Ecto neural progenitor cell (in vitro differentiated cells): ENCODE data around the gene GLIS1.
"Not testable (repeated sequence)": the region's sequence is repeated elsewhere in the genome, so short reads cannot be mapped to it uniquely, and the experiment has no call there.

ENCODE experiments used
- DNase-seq: peaks from one replicate; pipeline ENCODE4 v3.0.0-alpha.2; 2018; ENCODE audit warnings: low spot score

Gene GLIS1

DNA sequence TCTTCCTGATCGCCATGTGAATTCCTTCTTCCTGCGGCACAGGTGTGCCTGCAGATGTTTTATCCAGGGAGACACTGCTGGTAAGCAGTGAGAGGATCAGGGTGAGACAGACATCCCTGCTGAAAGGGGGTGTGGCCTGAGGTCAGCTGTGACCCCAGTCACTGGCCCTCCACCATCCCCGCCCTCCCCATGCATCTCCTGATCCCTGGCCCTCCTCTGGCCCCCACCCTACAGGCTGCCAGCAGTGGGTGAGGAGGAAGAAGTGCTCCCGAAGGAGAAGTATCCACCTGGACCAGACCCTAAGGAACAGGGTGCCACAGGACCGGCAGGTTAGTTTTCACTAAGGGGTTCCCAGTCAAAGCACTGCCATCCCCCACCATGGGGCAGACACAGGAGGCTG, 85.3 kb downstream of the GLIS1 start:
- no peak for DNase-seq

DNA sequence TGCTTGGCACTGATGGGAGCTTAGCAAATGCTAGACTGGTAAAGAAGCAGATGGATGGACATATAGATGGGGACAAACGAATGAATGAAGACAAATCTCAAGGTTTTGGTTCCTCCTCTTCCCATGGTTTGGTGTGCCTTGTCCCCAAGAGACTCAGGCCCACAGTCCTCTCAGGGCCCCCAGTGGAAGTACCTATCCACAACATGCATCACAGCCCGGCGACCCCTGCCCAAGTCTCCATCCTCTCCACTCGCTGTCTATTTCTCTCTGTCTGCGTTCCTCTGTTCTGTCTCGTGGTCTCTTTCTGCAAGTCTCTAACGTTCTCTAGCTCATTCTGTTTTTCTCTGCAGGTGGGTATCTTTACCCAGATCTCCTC, 85.8 kb downstream of the GLIS1 start:
- DNase-seq = no peak

DNA sequence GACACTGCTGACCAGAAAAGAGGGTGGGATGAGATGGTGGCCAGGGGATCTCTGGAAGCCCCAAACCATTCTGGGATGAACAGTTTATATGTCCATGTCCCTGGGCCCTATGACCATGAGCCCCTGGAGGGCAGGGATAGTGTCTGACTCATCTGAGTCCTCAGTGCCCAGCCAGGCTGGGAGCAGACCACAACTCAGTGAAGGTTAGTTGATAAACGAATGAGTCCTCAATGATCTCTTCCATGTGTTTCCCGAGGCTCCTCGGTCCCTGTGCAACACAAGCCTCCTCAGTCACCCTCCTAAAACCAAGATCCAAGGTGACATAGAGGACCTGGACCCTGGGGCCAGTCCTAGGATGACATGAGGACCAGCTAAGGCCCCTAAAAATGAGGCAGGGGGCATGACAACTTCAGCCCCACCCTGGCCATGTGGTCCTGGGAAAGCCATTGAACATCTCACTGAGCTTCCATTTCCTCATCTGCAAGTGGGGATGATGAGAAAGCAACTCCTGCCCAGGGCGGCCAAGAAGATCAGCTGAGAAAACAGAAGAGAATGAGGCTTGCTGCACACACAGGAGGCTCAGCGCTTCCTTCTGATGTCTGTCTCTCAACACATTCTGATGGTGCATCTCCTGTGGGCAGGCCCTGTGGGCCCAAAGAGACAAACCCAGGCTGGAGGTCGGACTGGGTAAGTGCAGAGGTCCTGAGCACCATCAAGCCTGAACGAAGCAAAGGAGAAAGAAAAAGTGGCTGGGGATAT, 86.3 kb downstream of the GLIS1 start:
- no peak for DNase-seq

DNA sequence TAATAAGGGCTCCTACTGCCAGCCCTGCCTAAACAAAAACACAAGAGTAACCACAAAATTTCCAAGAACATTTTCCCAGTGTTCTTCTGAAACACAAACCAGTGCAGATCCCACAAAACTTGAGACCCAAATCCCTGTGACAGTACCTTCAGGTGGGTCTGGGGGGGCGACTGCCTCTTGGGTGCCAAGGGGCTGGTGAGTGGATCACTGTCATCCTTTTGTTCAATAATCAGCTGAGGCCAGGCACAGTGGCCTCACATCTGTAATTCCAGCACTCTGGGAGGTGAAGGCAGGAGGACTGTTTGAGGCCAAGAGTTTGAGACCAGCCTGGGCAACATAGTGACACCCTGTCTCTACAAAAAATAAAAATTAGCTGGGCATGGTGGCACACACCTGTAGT, 87.6 kb downstream of the GLIS1 start:
- DNase-seq = no peak

DNA sequence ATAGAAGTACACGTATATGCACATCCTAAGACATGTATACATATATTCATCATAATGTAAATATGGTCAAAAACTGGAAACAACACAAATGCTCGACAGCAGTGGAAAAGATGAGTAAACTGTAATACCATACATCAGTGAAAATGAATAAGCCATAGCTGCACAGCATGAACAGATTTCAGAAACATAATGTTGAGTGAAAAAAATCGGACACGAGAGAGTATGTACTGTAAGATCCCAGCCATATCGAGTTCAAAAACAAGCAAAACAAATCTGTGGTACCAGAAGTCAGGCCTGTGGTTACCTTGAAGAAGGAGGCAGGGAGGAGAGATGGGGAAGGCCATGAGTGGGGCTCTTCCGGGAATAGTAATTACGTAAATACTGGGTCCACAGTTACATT, 90.4 kb downstream of the GLIS1 start:
- DNase-seq = no peak

DNA sequence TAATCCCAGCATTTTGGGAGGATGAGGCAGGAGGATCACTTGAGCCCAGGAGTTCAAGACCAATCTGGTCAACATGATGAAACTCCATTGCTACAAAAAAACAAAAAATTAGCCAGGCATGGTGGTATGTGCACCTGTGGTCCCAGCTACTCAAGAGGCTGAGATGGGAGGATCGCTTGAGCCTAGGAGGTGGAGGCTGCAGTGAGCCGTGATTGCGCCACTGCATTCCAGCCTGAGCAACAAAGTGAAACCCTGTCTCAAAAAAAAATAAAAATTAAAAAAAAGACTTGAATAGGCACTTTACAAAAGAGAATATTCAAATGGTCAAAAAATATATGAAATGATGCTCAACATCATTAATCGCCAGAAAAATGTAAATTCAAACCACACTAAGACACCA, 91.0 kb downstream of the GLIS1 start:
- DNase-seq = not testable (repeated sequence)

DNA sequence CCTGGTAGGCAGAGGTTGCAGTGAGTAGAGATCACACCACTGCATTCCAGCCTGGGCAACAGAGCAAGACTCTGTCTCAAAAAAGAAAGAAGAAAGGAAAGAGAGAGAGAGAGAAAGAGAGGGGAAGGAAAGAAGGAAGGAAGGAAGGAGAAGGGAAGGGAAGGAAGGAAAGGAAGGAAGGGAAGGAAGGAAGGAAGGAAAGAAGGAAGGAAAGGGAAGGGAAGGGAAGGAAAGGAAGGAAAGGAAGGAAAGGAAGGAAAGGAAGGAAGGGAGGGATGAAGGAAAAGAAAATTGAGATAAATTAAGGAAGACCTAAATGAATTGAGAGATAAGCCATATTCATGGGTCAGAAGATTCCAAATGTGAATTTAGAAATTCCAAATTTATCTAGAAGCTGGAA, 92.2 kb downstream of the GLIS1 start:
- no peak for DNase-seq

DNA sequence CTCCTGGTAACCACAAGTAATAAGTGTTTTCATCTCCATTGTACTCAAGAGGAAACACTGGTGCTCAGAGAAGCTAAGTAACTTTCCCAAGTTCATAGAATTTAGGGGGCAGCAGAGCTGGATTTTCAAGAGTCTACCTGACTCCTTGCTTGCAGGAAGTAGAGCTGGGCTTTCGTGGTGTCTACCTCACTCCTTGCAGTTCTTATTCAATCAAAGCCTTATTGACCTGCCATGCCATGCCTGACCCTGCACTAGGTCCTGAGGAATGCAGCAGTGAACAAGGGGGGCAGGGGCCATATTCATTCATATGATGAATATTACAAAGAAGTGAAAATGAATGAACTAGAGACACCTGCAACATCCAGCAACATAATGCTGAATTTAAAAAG, 93.3 kb downstream of the GLIS1 start:
- no peak for DNase-seq

DNA sequence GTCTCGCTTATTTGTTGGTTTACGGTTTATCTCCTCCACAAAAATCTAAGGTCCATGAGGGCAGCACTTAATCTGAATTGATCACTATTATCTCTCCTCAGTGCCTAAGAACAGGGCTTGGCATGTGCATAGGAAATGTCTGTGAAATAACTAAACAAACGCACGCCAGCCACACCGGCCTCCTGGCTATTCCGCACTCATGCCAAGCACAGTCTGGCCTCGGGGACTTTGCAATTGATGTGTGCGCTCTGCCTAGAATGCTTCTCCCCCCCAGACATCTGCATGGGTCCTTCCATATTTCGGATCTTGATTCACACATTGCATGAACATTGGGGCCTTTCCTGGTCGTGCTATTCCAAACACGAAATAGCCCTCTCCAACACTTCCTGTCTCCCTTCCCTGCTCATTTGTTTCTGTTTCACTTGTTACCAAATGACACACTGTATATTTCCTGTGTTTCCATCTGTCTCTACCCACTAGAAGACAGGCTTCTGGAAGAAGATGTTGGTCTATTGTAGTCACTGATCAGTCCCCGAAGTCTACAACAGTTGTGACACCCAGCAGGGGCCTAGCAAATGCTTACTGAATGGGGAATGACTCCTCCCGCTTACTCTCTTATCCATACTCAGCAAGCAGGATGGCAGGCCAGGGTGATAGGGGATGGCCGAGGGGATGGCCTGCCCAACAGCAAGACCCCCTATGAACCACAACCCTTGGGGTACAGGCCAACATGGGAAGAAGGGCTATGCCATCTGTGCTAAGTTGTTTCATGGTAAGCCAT, 93.9 kb downstream of the GLIS1 start:
- no peak for DNase-seq

DNA sequence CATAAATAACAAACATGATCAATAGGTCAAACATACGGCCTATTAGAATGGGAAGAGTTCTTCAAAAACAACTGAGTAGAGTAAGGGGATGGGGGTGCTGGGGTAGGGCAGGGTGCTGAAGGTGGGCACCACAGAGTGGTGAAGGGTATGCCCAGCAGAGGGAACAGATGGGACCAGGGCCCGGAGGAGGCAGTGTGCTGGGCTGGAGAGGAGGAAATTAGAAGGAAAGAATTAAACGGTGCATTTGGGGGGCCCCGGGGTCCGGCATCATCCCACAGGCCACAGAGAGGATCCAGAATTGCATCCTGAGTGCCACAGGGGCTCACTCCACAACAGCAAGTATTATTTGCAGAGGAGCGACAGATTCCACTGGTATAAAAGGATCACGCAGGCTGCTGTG, 94.5 kb downstream of the GLIS1 start:
- no peak for DNase-seq

DNA sequence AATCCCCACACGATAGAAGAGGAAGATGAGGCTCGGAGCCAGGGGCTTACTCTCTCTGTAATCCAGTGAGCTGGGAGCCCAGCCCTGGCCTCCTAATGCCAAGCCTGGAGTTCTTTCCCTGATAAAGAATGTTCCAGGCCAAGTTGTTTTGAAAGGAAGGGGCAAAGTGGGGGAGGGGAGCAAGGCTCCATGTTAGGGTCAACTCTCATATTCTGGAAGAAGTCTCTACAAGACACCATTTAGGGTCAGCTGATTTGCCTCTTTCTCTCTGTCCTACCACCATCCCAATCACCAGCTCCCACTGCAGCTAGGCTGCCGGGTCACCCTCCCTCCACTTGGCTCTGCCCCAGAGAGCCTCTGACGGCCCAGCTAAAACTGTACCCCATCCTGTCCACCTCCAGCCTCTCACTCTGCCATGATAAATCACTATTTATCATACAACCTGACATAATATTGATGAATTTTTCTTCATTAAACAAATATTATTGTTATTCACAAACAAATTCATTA, 95.0 kb downstream of the GLIS1 start:
- no peak for DNase-seq

DNA sequence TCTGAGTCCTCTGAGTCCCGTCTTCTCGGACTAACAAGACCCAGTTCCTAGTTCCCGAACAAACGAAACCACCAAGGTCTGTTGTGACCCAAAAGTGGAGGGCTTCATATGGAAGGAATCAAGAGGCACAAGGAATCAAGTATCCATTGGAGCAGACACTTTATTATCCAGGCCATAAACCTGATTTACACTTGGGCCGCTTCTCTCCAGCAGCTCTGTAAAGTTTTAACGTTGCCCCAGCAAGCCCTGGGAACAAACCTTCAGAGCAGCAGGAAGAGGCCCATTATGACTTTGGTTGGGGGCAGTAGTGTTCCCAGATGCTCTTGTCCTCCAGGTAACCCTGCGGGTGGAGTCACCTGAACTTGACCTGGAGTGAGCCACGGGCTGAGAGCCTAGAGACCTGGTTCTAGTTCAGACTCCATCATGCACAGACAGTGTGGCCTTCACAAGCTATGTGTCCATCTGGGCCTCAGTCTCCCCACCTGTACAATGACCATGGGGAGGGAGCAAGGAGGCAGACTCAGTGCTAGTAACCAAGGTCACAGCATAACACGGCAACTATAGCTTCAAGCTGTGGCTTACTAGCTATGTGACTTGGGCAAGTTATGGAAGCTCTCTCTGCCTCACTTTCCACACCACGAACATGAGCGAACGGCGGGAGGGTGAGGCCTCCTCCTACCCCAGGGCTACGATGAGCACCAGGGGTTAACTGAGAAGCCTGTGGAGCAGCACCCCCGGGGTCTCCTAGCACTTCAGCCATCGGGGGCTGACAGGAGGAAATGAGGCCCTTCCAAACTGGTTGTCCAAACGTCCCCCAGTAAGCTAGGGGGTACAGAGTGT, 95.7 kb downstream of the GLIS1 start:
- DNase-seq = no peak

DNA sequence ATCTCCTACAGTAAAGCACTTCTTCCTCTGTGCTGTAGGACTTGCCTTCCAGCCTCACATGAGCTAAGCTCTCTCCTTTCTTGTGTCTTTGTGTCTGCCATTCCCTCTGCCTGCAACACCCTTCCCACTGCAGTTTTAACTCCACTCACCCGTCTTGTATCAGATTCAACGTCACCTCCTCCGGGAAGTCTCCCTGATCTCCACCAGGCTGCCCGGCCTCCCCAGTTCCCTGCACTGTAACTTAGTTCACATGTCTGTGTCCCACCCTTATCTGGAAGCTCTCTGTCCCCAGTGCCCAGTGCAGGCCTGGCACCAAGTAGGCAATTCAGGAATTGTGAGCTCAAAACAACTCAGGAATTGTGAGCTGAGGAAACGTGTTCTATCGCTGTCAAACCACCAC, 96.4 kb downstream of the GLIS1 start:
- DNase-seq = no peak

DNA sequence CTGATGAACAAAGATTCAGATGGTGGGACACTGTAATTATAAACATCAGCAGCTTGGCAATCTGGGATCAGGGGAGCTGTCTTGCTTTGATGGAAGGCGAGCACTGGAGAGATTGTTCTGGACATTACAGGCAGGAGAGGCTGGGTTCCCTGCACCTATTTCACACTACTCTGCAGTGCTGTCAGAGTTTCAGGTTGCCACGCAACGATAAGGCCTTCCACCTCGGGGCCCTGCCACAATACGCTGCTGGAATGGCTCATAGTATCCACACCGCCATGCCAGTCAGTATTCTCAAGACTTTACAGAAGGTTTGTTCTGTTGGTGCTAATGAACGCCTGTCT, 96.8 kb downstream of the GLIS1 start:
- no peak for DNase-seq

DNA sequence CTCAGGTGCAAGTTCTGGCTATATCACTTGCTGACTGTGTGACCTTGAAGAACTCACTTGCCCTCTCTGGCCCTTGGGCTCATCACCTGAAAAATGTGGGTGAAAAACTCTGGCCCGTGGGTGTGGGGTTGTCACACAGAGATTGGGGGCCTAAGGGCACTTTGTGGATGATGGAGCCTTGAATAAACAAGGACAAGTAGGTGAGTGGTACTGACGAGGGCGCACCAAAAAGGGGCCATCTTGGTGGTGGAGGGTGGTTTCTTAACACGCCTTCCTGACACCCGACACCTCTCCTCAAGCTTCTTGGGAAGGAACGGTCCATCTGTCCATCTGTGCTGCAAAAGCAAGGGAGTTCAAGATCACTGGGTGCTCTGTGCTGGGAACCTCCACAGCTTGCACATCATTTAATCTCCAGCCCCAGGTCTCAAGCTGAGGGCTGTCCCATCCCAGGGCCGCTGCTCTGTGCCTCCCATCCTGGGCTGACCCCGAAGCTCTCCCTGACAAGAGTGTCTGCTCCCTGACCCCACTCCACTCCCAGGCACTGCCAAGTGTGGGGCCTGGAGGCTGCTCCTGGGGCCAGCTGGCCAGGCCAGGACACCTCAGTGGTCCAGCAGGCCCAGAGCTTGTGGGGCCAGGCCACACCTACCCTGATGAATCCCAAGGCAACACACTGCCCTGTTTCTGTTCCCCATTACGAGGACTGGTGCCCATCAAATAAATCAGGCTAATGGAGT, 97.3 kb downstream of the GLIS1 start:
- DNase-seq = no peak

DNA sequence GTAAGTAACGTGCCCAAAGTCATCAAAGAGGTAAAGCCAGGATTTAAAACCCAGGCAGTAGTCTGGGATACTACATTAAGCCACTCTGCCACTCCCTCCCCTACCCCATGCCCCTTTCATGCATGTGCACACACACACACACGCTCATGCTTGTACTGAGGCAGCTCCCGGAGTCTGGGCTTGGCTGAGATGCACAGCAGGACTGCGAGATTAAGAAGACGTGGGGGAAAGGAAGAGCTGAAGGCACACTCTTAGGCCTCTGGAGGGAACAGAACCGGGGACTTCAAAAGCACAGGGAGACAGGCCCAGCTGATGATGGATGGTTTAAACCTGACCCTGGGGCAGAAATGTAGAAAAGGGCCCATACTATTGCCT, 98.3 kb downstream of the GLIS1 start:
- no peak for DNase-seq

DNA sequence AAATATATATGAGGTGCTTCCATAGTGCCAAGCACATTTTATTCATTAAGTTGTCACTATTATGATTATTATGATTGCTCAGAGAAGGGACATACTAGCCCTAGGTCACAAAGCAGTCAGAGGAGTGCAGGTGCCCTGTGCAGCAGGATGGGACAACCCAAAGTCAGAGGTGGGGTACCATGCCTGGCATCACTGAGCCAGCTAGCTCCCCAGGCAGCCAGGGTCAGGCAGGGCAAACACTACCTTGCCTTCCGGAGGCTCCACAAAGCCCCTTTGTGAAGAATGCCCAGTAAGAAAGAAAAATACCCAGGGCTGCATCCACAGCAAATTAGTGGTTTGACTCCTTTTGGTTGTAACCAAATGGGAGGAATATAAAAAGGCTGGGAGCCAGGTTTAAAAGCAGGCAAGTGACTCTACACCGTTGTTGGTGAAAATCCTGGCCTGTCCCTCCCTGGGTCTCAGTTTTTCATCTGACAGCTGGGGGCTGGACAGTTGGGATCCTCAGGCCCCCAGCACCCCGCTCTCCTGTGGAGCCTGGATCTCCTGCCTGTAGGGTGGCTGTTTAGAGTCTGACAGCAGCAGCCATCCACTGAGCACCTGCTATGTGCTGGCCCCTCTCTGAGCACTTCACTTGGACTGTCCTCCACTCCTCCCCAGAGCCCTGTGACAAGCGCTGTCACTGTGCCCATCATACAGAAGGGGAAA, 98.8 kb downstream of the GLIS1 start:
- DNase-seq = no peak

DNA sequence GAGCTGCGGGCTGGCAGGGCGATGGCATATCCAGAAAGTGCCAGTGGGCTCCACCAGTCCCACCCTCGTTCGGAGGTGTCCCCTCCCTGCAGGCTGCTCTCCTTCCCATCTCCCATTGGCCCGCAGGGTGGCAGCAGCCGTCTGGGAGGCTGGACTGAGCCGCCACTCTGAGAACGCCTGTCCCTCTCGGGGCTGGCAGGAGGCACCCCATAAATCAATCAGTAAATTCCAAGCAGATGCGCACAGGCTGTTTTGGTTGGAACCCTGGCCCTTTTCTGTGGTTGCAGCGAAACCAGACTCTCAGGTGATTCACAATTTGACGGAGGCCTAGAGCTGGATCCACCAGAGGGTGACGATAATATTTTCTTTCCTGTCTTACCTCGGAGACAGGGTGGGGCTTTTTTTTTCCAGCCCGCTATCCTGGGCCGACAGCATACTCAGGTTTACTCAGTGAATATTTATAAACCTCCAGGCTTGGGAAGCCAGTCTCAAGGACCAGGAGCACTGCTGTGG, 99.7 kb downstream of the GLIS1 start:
- DNase-seq = no peak

DNA sequence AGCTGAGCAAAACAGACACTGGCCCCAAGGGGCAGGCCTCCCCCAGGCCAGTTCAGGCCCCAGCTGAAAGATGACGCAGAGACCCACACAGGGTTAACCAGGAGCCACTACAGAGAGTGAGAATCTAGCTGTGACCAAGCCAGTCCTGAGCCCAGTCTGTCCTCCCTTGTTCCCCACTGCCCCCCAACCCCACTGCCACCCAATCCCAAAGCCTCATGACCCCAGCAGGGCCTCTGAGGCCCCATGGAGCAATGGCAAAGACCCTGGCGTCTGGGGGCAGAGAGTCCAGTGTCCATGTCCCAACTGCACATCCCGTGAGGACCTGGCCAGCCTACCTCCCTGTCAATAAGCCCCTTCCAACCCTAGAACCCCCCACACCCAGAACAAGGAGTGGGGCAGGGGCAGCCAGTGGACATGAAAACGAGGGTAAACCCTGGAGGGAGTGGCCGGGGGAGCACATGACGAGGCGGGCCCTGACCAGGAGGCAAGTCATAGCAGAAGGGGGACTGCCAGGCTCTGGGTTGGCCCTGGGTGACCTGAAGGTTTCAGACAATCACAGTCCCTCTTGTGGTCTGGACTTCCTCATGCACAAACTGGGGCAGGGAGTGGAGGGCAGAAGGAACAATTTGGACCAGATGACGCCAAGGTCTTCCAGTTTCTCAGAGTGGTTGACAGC, 100.5 kb downstream of the GLIS1 start:
- no peak for DNase-seq

DNA sequence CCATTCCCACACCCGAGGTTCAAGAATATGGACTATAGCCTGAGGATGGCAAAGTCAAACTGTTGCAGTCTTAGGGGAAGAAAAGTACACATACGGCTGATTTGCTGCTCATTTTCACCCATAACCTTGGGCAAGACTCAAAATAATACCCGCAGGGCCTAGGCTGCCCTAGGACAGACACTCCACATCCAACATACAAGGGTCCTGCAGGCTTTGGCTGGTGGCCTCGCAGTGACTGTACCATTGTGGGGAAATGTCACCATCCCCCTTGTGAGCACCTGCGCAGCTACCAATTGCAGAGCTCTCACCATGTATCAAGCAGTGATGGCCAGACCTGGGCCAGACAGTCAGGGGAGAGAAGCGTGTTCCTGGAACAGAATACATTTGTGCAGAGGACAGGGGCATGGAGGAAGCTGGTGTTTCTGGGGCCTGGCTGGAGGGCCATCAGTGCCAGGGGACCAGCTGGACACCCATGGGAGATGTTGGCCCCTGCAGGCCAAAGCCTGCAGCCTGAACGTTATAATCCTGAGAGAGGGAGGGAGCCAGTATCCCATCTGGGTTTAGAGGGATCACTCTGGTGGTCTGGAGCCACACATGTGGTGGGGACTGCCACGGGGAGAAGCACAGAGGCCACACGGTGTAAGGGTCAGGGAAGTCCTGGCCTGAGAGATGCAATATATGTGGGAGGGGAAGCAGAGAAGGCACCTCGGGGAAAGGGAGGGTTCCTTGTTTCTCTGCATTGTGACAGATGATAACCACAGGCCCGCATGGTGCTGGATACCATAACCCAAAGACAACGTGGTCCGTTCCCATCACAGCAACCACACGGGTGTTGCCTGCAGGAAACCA, 101.2 kb downstream of the GLIS1 start:
- DNase-seq = no peak
